ENCODE data around the gene ARSH.

The ARSH gene

GRCh38 chrX:2984342-2984741, 22.0 kb upstream of the ARSH start:
- no peak for DNase-seq (ENCODE audit: low read depth)
- in situ Hi-C loops (cut with HindIII; ENCODE audit: low sequenced_read_pairs): no loop called here
- H3K4me3 ChIP-seq (ENCODE audit: low read depth, low read length): no peak overlapping the region
- TF ChIP-seq CTCF (IDR thresholded peaks at IDR 0.05; ENCODE audit: low read depth, low read length, missing control alignments): no peak

DNA sequence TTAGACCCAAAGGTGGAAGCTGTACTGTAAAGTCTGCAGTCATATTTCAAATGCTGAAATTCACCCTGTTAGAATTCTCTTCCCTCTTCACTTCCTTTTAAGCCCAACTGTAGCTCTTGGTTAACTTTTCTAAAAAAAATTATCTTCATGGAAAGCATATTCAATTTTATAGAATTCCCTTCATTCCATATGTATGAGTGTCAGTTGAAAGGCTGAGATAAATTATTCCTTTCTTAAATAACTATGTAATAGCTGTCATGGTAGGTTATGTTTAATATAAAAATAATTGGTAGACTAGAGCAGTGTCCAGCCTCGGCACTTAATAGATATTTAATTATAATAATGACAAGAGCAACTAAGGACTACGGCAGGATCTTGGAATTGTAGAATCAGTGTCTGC, 16.8 kb upstream of the ARSH start:
- no peak for TF ChIP-seq CTCF (IDR thresholded peaks at IDR 0.05; ENCODE audit: low read depth, low read length, missing control alignments)
- H3K4me3 ChIP-seq (ENCODE audit: low read depth, low read length): no peak overlapping the region
- in situ Hi-C loops (cut with HindIII; ENCODE audit: low sequenced_read_pairs): no loop called here
- no peak for DNase-seq (ENCODE audit: low read depth)

DNA sequence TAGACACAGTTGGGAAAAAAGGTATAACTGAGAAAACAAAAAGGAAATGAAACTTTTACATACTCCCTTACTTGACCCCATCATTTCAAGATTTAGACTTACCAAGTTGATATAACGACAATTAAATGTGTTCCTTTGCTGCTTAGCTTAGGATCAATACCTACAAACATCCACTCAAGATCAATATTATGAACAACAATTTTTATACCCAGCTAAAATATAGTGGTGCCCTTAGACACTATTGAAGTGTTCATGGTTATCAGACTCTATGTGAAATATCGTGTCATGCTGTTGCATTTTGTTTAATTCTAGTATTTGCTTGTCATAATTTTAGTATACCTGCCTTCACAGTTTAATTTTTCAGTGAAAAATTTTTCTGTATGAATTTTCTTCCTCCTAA, 4.2 kb downstream of the ARSH start:
- in situ Hi-C loops (cut with HindIII; ENCODE audit: low sequenced_read_pairs): no loop called here
- TF ChIP-seq CTCF (IDR thresholded peaks at IDR 0.05; ENCODE audit: low read depth, low read length, missing control alignments): no peak
- no peak for DNase-seq (ENCODE audit: low read depth)
- H3K4me3 ChIP-seq (ENCODE audit: low read depth, low read length): no peak overlapping the region

GRCh38 chrX:3017492-3017891, 11.1 kb downstream of the ARSH start:
- H3K4me3 ChIP-seq (ENCODE audit: low read depth, low read length): no peak overlapping the region
- in situ Hi-C loops (cut with HindIII; ENCODE audit: low sequenced_read_pairs): no loop called here
- no peak for TF ChIP-seq CTCF (IDR thresholded peaks at IDR 0.05; ENCODE audit: low read depth, low read length, missing control alignments)
- no peak for DNase-seq (ENCODE audit: low read depth)

- in situ Hi-C loops (cut with HindIII; ENCODE audit: low sequenced_read_pairs): no loop called here
- DNase-seq (ENCODE audit: low read depth): no peak
- H3K4me3 ChIP-seq (ENCODE audit: low read depth, low read length): no peak overlapping the region
- TF ChIP-seq CTCF (IDR thresholded peaks at IDR 0.05; ENCODE audit: low read depth, low read length, missing control alignments): no peak
Observed at GRCh38 chrX:3024176-3024575, 17.8 kb downstream of the ARSH start.

- in situ Hi-C loops (cut with HindIII; ENCODE audit: low sequenced_read_pairs): no loop called here
- no peak for DNase-seq (ENCODE audit: low read depth)
- TF ChIP-seq CTCF (IDR thresholded peaks at IDR 0.05; ENCODE audit: low read depth, low read length, missing control alignments): no peak
- H3K4me3 ChIP-seq (ENCODE audit: low read depth, low read length): no peak overlapping the region
Observed at GRCh38 chrX:3026074-3026815, 19.9 kb downstream of the ARSH start.
